Thyroid gland (tissue), 4 donors: ENCODE measurements around the gene SPARCL1. TPM values are rescaled to one million over a fixed set of nuclear protein-coding genes. Genes with fewer than 3 reads are reported as not detected.

Source experiments
- DNase-seq, 2 donors: peaks; one replicate each; pipeline ENCODE4 v3.0.0-alpha.2; 2019
- H3K27ac ChIP-seq, 3 donors: fragments of 200-600 bp; sonication (generic); 1 replicate in 2 of 3; 2 replicates in 1 of 3; pipeline ENCODE4 v1.5.1; 2016 to 2019; ENCODE audit warnings: mild to moderate bottlenecking in 1 of 3, moderate library complexity in 1 of 3
- H3K27me3 ChIP-seq: fragments of 200-600 bp; sonication (generic); one replicate; pipeline ENCODE4 v1.5.1; 2019
- H3K36me3 ChIP-seq, 2 donors: fragments of 200-600 bp; sonication (generic); one replicate each; pipeline ENCODE4 v1.5.1; 2016 to 2019
- H3K4me1 ChIP-seq, 2 donors: fragments of 200-600 bp; sonication (generic); one replicate each; pipeline ENCODE4 v1.5.1; 2017 to 2019
- H3K4me3 ChIP-seq, 3 donors: fragments of 200-600 bp; sonication (generic); replicated peaks in 1 of 3; 1 replicate in 2 of 3; 2 replicates in 1 of 3; pipeline ENCODE4 v1.5.1; 2016; ENCODE audit warnings: mild to moderate bottlenecking in 1 of 3
- H3K9me3 ChIP-seq: fragments of 200-600 bp; sonication (generic); one replicate; pipeline ENCODE4 v1.5.1; 2017
- POLR2A ChIP-seq, 2 donors: fragments of 450-650 bp; IDR thresholded peaks; one replicate each; pipeline ENCODE4 v1.6.1; 2017; ENCODE audit warnings: antibody characterized with exemption in 2 of 2, mild to moderate bottlenecking in 2 of 2, moderate library complexity in 1 of 2
- WGBS, 2 donors: methylation state at CpG; one replicate each; pipeline ENCODE4 v1.1.5; 2017; 5-methylcytosine and 5-hydroxymethylcytosine counted together
- intact Hi-C: fragments of 100-400 bp; cut with DNase I; formaldehyde crosslinking; loops from one replicate; pipeline ENCODE4 v1.15.1; 2023
- total RNA-seq, 4 donors: library from RNA; depleted of rRNA; stranded (reverse); fragments of >200 nt; gene quantifications; one replicate each; pipeline ENCODE4 v1.2.3, GENCODE V29; 2016
- TF ChIP-seq, protein P1 (sequence below), 6 experiments: fragments of 200-600 bp in 3 of 6; fragments of 450-650 bp in 3 of 6; sonication (generic) in 3 of 6; IDR thresholded peaks; one replicate each; pipeline ENCODE4 v1.5.1; 2016 to 2019; ENCODE audit warnings: antibody characterized with exemption in 6 of 6, mild to moderate bottlenecking in 2 of 6, inconsistent platforms in 1 of 6, moderate library complexity in 1 of 6

SPARCL1 gene
- total RNA-seq, 4 donors from 2014 or later = 234 to 569 (median 391) TPM

DNA sequence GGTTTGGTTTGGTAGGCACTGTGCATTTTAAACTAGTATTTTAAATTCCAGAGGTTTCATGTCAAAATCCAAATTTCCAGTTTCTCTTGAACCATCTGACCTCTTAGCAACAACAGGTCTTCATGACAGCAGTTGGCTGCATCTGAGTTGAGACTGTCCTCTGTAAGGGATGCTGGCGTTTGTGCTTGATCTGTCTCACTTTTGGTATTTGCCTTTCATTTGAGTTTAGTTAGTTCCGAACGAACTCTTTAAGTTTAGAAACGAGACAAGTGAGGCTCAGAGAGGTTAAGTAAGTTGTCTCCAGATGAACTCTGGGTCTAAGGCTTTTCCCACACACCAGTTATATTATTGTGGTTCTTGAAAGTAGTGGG, 29.1 kb downstream of the SPARCL1 start:
- no peak overlapping the region for H3K4me3 ChIP-seq
- H3K27ac ChIP-seq = no peak overlapping the region
- TF ChIP-seq, protein P1, sequence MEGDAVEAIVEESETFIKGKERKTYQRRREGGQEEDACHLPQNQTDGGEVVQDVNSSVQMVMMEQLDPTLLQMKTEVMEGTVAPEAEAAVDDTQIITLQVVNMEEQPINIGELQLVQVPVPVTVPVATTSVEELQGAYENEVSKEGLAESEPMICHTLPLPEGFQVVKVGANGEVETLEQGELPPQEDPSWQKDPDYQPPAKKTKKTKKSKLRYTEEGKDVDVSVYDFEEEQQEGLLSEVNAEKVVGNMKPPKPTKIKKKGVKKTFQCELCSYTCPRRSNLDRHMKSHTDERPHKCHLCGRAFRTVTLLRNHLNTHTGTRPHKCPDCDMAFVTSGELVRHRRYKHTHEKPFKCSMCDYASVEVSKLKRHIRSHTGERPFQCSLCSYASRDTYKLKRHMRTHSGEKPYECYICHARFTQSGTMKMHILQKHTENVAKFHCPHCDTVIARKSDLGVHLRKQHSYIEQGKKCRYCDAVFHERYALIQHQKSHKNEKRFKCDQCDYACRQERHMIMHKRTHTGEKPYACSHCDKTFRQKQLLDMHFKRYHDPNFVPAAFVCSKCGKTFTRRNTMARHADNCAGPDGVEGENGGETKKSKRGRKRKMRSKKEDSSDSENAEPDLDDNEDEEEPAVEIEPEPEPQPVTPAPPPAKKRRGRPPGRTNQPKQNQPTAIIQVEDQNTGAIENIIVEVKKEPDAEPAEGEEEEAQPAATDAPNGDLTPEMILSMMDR (IDR thresholded peaks at IDR 0.05) = no peak
- TF ChIP-seq POLR2A (IDR thresholded peaks at IDR 0.05) = no peak
- WGBS, 2 donors = 67 to 89% methylated on average over 4 of the region's 4 CpGs
- no peak for DNase-seq
- no peaks in the 10 kb centered on the region for H3K27me3 ChIP-seq
- H3K36me3 ChIP-seq = no peaks in the 10 kb centered on the region
- intact Hi-C loops = no loop called here
- peaks cover 9 to 17% of the 10 kb centered on the region in 2 donors for H3K4me1 ChIP-seq
- no peaks in the 10 kb centered on the region for H3K9me3 ChIP-seq

DNA sequence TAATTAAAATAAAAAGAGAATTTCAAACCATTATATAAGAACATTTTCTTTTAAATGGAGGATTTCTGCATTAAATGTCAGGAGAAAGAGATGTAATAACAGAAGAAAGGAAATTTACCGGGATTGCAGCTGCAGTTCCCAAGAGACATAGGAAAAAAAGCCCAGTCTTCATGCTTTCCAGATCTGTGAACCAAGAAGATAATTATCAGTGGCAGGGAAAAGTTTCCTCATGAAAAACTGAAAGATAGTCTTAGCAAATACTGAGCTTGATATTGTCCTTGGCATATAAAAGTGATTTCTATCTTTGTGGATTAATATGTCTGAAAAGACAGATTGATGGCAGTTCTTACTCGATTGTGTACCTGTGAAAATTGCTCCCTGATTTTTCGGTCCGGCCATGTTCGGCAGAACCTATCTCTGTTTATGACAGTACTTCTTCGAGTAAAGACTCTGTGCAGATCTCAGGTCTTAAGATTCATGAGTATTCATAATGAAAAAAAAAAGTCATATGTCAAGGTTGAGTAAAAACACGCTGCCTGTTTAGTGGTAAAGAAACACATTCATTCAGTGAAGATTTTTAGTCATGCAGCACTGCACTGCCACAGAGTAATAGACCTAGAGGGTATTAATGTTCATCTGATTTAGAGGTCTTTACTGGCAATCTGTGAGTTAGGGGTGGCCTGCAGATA, 29.6 kb downstream of the SPARCL1 start:
- DNase-seq = no peak
- Histone ChIP-seq H3K4me1 (peaks cover 9 to 17% of the 10 kb centered on the region in 2 donors), H3K27ac (peak overlapping the region in 1 of 3 donors; percentile 21), H3K27me3 (no peaks in the 10 kb centered on the region), H3K9me3 (no peaks in the 10 kb centered on the region), H3K36me3 (no peaks in the 10 kb centered on the region), H3K4me3 (no peak overlapping the region)
- intact Hi-C loops = no loop called here
- 78 to 84% methylated on average over 7 of the region's 7 CpGs for WGBS, 2 donors
- TF ChIP-seq, protein P1 (IDR thresholded peaks at IDR 0.05) = no peak
- no peak for TF ChIP-seq POLR2A (IDR thresholded peaks at IDR 0.05)

DNA sequence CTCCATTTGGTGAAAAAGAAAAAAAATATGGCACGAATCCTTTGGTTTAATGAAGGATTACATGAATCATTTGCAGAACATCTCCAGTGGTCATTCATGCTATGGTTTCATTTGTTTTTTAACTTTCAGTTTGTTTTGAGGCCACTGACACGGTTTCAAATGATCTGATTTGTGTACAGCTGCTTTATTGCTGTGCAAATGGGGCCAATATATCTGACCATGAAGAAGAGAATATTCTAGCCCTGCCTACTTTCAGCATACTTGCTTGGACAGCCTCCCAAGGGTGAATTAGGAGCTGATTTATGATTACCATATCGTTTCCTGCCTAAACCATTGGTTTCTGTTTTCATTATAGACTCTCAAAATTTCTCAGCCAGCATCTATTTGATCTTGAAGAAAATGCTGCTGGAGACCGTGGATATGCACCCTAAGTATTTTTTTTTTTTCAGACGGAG, 30.7 kb downstream of the SPARCL1 start:
- no peaks in the 10 kb centered on the region for H3K36me3 ChIP-seq
- TF ChIP-seq POLR2A (IDR thresholded peaks at IDR 0.05) = no peak
- TF ChIP-seq, protein P1 (IDR thresholded peaks at IDR 0.05) = no peak
- no peaks in the 10 kb centered on the region for H3K9me3 ChIP-seq
- peak overlapping the region in 2 of 3 donors; percentile 3 to 21 for H3K27ac ChIP-seq
- WGBS, 2 donors = 54 to 68% methylated on average over 5 of the region's 5 CpGs
- no peak for DNase-seq
- no peak overlapping the region for H3K4me3 ChIP-seq
- H3K27me3 ChIP-seq = no peaks in the 10 kb centered on the region
- intact Hi-C loops = no loop called here
- H3K4me1 ChIP-seq = peaks cover 9 to 17% of the 10 kb centered on the region in 2 donors

DNA sequence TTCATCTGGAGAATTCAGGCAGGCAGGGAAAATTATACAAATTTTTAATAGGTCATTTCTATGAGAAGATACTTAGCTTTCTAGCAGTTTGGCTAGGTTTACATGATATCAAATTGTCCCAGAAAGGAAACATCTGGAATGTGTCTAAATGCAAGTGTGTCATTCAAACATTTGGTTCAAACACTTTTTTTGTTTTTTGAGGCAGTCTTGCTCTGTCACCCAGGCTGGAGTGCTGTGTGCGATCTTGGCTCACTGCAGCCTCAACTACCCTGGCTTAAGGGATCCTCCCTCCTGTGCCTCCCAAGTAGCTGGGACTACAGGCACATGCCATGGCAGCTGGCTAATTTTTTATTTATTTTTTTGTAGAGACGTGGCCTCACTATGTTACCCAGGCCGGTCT, 31.6 kb downstream of the SPARCL1 start:
- no peaks in the 10 kb centered on the region for H3K27me3 ChIP-seq
- TF ChIP-seq POLR2A (IDR thresholded peaks at IDR 0.05) = no peak
- TF ChIP-seq, protein P1 (IDR thresholded peaks at IDR 0.05) = no peak
- no peaks in the 10 kb centered on the region for H3K36me3 ChIP-seq
- H3K9me3 ChIP-seq = no peaks in the 10 kb centered on the region
- intact Hi-C loops = no loop called here
- WGBS, 2 donors = 89 to 90% methylated on average over 3 of the region's 3 CpGs
- no peak for DNase-seq
- H3K27ac ChIP-seq = peak overlapping the region in 1 of 3 donors; percentile 25
- H3K4me3 ChIP-seq = no peak overlapping the region
- H3K4me1 ChIP-seq = peaks cover 4 to 12% of the 10 kb centered on the region in 2 donors

DNA sequence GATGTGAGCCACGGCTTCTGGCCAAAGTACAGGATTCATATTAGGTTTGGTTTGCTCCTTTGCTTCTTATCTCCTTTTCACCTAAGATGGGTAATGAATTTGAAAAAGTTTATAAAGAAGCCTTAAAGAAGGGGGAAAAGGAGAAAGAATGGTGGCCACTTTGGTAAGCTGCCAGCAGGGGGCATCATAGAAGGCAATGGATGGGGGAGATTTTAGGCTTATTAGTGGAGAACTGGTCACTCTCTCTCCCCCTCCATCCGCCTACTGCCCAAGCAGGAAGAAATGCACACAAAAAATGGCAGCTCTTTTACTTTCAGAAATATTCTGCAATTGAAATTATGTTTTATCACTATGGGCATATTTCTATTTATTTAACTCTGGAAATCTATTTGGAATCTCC, 32.0 kb downstream of the SPARCL1 start:
- H3K27me3 ChIP-seq = no peaks in the 10 kb centered on the region
- H3K4me1 ChIP-seq = peaks cover 0 to 8% of the 10 kb centered on the region in 2 donors
- WGBS, 2 donors = 94 to 97% methylated on average over 2 of the region's 2 CpGs
- no peaks in the 10 kb centered on the region for H3K36me3 ChIP-seq
- intact Hi-C loops = no loop called here
- no peak for DNase-seq
- H3K27ac ChIP-seq = no peak overlapping the region
- H3K4me3 ChIP-seq = no peak overlapping the region
- no peaks in the 10 kb centered on the region for H3K9me3 ChIP-seq
- no peak for TF ChIP-seq POLR2A (IDR thresholded peaks at IDR 0.05)
- TF ChIP-seq, protein P1 (IDR thresholded peaks at IDR 0.05) = peak in 2 of 6 experiments; percentile 10 to 31
